OCI-LY3 (cell line): Measurements from ENCODE around the gene IL16.

Source experiments
- H2AFZ ChIP-seq: fragments of 200-600, 300-600 bp; shearing (Covaris generic); 2 replicates; pipeline ENCODE4 v1.6.0; 2014; ENCODE audit warnings: antibody characterized with exemption, low read depth, low read length
- H3K27ac ChIP-seq: fragments of 200-600, 300-600 bp; sonication (generic); 2 replicates; pipeline ENCODE4 v1.5.1; 2014; ENCODE audit warnings: mild to moderate bottlenecking, low read length, moderate library complexity, mixed read lengths
- H3K27me3 ChIP-seq: fragments of 200-600, 300-600 bp; sonication (generic); 2 replicates; pipeline ENCODE4 v1.6.1; 2014; ENCODE audit warnings: low read depth, low read length, mixed read lengths
- H3K36me3 ChIP-seq: fragments of 200-600, 300-600 bp; sonication (generic); replicated peaks from 2 replicates; pipeline ENCODE3; 2014; ENCODE audit warnings: low read depth, low read length, mixed read lengths
- H3K4me1 ChIP-seq: fragments of 300-600, 200-600 bp; sonication (generic); 2 replicates; pipeline ENCODE4 v1.6.1; 2014; ENCODE audit warnings: low read length, mixed read lengths
- H3K4me2 ChIP-seq: fragments of 200-600, 300-600 bp; sonication (generic); 2 replicates; pipeline ENCODE4 v1.6.1; 2014; ENCODE audit warnings: low read length, mixed read lengths
- H3K4me3 ChIP-seq: fragments of 300-600, 200-600 bp; sonication (generic); 2 replicates; pipeline ENCODE4 v1.5.1; 2014; ENCODE audit warnings: antibody characterized with exemption, mild to moderate bottlenecking, low read length, moderate library complexity
- H3K79me2 ChIP-seq: fragments of 300-600, 200-600 bp; shearing (Covaris generic); 2 replicates; pipeline ENCODE4 v1.6.1; 2014; ENCODE audit warnings: mild to moderate bottlenecking, low read length, mixed read lengths
- H3K9ac ChIP-seq: fragments of 300-600, 200-600 bp; shearing (Covaris generic); 2 replicates; pipeline ENCODE4 v1.6.0; 2014; ENCODE audit warnings: mild to moderate bottlenecking, low read length, moderate library complexity
- H3K9me3 ChIP-seq: fragments of 200-600, 300-600 bp; shearing (Covaris generic); 2 replicates; pipeline ENCODE4 v1.6.1; 2014; ENCODE audit warnings: low read length, mixed read lengths; ENCODE audit not compliant: insufficient read depth
- H4K20me1 ChIP-seq: fragments of 200-600, 300-600 bp; sonication (generic); 2 replicates; pipeline ENCODE4 v1.6.1; 2016; ENCODE audit warnings: low read length, mixed read lengths; ENCODE audit not compliant: insufficient read depth
- CTCF ChIP-seq: fragments of 200-600, 300-600 bp; sonication (generic); IDR thresholded peaks from 2 replicates; pipeline ENCODE4 v1.5.1; 2014; ENCODE audit warnings: antibody characterized with exemption, low read length, low read depth
- EZH2phosphoT487 ChIP-seq: fragments of 200-600 bp; shearing (Covaris generic); IDR thresholded peaks from 2 replicates; pipeline ENCODE4 v1.6.1; 2018; ENCODE audit warnings: antibody characterized with exemption, mixed run types, low read depth

The IL16 gene

GRCh38 chr15:81356252-81356651, 159.6 kb downstream of the IL16 start:
- Histone ChIP-seq H3K4me3 (no peak overlapping the region), H3K9ac (no peak overlapping the region), H4K20me1 (no peaks in the 10 kb centered on the region), H3K79me2 (no peaks in the 10 kb centered on the region), H3K27me3 (peaks cover 15% of the 10 kb centered on the region; the same call in 1 of the 2 replicates), H2AFZ (no peak overlapping the region), H3K4me2 (no peak overlapping the region), H3K4me1 (no peaks in the 10 kb centered on the region), H3K36me3 (no peaks in the 10 kb centered on the region), H3K27ac (no peak overlapping the region), H3K9me3 (no peaks in the 10 kb centered on the region)
- TF ChIP-seq CTCF (no peak), EZH2phosphoT487 (no peak)

- Histone ChIP-seq H3K4me2 (no peak overlapping the region), H3K4me3 (no peak overlapping the region), H3K36me3 (no peaks in the 10 kb centered on the region), H3K79me2 (no peaks in the 10 kb centered on the region), H3K4me1 (no peaks in the 10 kb centered on the region), H3K9ac (no peak overlapping the region), H4K20me1 (no peaks in the 10 kb centered on the region), H2AFZ (no peak overlapping the region), H3K27ac (no peak overlapping the region), H3K27me3 (peaks cover 15% of the 10 kb centered on the region; the same call in 1 of the 2 replicates), H3K9me3 (no peaks in the 10 kb centered on the region)
- TF ChIP-seq EZH2phosphoT487 (no peak), CTCF (0 out of 2 replicates have a peak, but pooled peaks have one; percentile 8)
Measured at GRCh38 chr15:81357180-81357686, 160.6 kb downstream of the IL16 start.

- no peaks in the 10 kb centered on the region for H3K9me3 ChIP-seq
- no peaks in the 10 kb centered on the region for H4K20me1 ChIP-seq
- TF ChIP-seq CTCF = no peak
- TF ChIP-seq EZH2phosphoT487 = no peak
Measured at GRCh38 chr15:81358248-81358647, 161.6 kb downstream of the IL16 start.

GRCh38 chr15:81360491-81360890, 163.8 kb downstream of the IL16 start:
- no peak for TF ChIP-seq CTCF
- no peak for TF ChIP-seq EZH2phosphoT487
- H3K4me3 ChIP-seq = no peak overlapping the region
- H3K27ac ChIP-seq = no peak overlapping the region
- H2AFZ ChIP-seq = no peak overlapping the region
- no peak overlapping the region for H3K9ac ChIP-seq
- peaks cover 15% of the 10 kb centered on the region; the same call in 1 of the 2 replicates for H3K27me3 ChIP-seq
- no peaks in the 10 kb centered on the region for H3K36me3 ChIP-seq
- H4K20me1 ChIP-seq = no peaks in the 10 kb centered on the region
- no peaks in the 10 kb centered on the region for H3K4me1 ChIP-seq
- no peaks in the 10 kb centered on the region for H3K79me2 ChIP-seq
- no peaks in the 10 kb centered on the region for H3K9me3 ChIP-seq
- H3K4me2 ChIP-seq = no peak overlapping the region

More at GRCh38 chr15:81358248-81358647, 161.6 kb downstream of the IL16 start:
- H3K27me3 ChIP-seq = peaks cover 15% of the 10 kb centered on the region; the same call in 1 of the 2 replicates
- H2AFZ ChIP-seq = no peak overlapping the region
- H3K9ac ChIP-seq = no peak overlapping the region
- no peaks in the 10 kb centered on the region for H3K4me1 ChIP-seq
- no peak overlapping the region for H3K4me3 ChIP-seq
- no peak overlapping the region for H3K4me2 ChIP-seq
- H3K36me3 ChIP-seq = no peaks in the 10 kb centered on the region
- no peaks in the 10 kb centered on the region for H3K79me2 ChIP-seq
- H3K27ac ChIP-seq = no peak overlapping the region
